ENCODE results near the gene ZNF282.

- TF ChIP-seq CTCF (IDR thresholded peaks at IDR 0.05; ENCODE audit: insufficient read depth, low read depth, low read length) (no peak), EZH2 (IDR thresholded peaks at IDR 0.05; ENCODE audit: insufficient read depth, low read length) (no peak)
These were observed 45.3 kb downstream of the ZNF282 start for GRCh38 chr7:149240637-149241036.

Data from astrocyte (in vitro differentiated cells and primary cell).